ENCODE data around the gene COBL.

COBL gene

DNA sequence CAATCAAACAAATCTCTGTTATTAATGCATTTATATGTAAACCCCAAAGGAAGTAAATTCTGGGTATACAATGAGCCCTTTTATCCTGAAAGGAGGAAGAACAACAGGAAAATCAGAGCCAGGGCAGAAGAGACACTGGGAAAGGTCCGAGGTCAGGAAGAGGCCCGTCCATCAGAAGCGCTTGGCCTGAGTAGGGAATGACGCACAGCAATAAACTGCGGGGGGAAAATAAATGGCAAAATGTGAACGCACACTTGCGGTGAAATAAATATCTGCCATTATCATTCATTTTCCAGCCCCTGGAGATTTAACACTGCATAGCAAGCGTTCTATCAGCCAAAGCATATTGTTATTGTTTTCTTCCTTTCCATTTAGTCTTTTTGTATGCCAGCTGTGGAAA lies 243.4 kb downstream of the COBL start:
- DNase-seq (ENCODE audit: low read depth), result no peak

DNA sequence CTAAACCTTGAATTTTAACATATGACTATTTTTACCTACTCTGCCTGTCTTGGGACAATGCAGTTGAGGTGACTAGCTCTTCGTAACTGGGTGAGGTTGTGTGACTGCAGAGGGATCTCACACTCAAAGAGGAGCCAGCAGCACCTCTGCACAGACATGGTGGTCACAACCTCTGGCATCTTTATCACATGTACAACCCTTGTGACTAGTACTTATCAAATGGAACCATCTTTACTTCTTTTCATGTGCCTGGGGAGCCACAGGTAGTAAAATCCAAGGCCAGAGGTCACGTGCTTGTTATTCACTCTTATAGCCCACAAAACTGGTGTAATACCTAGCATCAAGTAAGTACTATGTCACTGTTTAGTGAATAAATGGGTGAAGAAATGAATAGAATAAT lies 244.3 kb downstream of the COBL start:
- DNase-seq (ENCODE audit: low read depth), result no peak

DNA sequence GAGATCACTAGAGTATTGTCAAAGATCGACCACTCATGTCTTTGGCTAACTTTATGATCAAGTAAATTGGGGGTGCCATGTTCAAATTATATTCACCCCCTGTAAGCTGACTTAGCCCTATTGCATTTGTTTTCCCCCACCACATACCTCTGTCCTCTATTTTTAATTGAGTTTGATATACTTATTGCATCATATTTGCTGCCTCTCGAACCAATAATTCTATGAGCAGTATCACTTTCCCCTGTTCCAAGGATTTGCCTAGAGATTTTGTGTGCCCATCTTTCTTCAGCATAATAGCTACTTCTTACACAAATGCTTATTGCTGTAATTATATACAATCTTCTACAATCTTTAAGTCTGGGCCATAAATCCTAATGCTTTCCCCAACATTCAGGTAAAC lies 245.2 kb downstream of the COBL start:
- DNase-seq (ENCODE audit: low read depth), result no peak

DNA sequence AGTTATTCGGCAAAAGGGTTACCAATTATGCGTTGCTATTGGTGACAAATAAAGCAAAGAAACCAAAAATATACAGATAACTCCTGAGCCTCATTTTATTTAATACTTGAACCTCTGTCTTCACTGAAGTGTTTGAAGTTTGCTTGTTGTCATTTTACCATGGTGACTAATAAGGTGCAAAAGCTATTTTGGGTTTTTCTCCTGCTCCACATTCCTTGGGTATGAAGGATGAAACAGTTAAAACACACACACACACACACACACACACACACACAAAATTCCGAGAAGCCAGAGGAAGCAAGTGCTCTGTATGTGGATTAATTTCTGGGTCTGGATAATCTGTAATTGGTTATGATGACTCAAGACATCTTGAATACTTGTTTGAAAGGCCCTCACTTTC lies 246.5 kb downstream of the COBL start:
- no peak for DNase-seq (ENCODE audit: low read depth)

DNA sequence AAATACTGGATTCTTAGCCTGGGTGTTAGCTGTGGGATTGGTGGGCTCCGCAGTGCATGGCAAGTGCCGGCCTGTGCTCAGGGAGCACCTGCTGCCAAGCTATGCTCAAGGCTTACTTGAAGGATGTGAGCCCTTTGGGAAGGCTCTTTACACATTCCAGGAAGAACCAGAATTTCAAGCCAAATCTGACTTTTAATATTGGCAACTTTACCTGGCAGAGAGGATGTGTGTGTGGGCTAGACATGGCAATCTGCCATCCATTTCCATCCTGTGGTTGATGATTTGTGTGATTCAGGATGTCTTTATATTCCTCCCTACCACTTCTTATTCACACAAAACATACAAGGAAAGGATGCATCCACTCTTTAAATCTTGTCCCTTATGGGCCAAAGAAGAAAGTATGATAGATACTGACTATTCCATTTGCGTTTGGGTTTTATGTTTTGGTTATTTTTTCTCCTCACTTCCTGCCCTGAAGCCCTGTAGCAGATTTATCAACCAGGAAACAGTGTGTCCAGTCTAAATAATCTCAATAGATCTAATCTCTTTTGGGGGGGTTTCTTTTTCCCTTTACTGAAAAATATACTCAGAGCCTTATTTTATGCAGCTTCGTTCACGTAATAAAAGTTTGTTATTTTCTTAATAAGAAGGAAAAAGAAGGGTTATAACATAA lies 247.1 kb downstream of the COBL start:
- no peak for DNase-seq (ENCODE audit: low read depth)

DNA sequence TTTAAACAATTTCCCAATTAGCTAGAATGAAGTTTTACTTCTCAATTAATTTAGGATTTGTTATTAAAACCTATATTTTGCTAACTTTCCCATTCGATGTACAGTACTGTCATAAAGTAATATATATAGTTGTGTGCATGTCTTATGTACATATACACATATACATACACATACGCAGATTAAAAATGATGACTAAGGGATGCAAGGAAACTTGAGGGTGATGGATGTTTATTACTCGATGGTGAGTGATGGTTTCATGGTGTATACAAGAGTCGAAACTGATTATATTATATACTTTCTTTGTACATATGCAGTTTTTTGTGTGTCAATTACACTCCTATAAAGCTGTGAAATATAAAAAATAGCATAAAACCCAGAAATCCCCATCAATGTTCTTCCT lies 248.2 kb downstream of the COBL start:
- no peak for DNase-seq (ENCODE audit: low read depth)

DNA sequence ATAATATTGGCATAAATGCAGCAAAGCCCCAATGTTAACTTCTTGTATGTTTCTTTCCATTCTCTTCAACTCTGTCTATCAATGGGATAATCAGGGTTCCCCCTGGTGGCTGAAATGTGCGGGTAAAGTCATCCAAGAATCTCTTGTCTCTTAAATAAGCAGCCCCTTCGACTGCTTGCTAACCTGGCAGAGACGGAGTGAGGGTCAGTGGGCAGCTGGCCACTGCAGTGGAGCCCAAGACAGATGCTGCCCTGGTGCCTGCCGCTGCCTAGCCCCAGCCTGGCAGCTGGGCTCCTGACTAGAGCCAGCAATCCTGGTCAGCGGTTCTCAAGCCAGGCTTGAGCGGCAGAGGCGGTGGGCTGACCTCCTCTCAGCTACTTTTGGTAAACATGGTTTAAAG lies 248.9 kb downstream of the COBL start:
- no peak for DNase-seq (ENCODE audit: low read depth)

DNA sequence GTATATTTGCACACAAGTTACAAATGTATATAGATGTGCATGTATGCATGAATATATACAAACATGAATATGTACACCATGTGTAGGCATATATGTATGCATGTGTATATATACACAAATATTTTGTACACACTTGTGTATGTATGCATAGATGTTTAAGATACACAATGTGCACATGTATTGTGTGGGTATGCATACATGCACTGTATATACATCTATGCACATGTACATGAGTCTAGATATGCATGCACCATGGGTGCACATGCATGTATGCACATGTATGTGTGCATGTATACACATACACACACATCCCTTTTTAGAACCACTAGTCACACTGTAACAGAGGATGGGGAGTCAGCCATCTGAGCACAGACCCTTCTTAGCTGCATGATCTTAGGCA lies 249.4 kb downstream of the COBL start:
- no peak for DNase-seq (ENCODE audit: low read depth)

DNA sequence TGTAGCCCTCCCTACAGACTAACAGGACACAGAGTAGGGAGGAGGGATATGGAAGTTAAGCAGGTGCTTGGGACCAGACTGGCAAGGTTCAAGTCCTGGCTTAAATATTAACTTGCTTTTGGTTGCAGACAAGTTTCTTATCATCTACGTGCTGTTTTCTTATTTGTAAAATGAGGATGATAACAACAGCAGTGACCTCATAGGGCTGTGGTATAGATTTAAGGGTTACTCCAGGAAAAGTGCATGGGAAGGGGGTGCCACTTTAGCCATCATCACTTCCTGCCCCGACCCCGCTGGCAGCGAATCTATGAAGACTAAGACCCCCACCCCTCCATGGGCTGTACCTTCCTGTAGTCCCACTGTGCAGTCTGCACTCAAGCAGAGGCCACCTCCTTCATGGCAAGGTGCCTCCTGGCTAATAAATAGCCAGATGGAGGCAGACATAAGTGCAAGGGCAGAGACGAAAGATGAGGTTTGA lies 250.2 kb downstream of the COBL start:
- DNase-seq (ENCODE audit: low read depth), result no peak

DNA sequence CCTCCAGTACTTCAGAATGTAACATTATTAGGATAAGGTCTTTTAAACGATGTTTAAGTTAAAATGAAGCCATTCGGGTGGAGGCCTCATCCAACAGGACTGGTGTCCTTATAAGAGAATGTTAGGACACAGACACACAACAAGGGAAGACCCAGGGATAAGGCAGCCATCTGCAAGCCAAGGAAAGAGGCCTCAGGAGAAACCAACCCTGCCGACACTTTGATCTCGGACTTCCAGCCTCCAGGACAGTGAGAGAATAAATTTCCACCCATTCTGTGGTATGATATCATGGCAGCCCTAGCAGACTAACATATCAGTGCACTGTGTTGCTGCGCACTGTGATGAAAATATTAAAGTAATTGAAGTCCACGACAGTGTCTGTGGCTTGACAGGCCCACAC lies 250.8 kb downstream of the COBL start:
- no peak for DNase-seq (ENCODE audit: low read depth)

DNA sequence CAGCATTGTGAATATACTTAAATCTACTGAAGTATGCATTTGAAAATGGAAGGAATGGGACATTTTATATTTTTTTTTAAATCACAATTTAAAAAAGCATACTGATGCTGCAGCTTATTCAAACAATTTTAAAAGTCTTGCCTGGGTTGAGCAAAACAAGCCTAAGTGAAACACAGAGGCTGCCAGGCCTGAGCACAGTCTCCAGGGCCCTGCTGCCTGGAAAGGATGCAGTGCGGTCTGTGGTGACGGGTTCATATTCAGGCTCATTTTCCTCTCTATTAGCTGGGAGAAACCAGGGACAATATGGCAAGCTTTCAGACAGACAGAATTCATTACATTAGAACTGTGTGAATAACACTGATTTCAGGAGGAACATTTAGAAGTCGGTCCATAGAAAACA lies 251.9 kb downstream of the COBL start:
- no peak for DNase-seq (ENCODE audit: low read depth)

DNA sequence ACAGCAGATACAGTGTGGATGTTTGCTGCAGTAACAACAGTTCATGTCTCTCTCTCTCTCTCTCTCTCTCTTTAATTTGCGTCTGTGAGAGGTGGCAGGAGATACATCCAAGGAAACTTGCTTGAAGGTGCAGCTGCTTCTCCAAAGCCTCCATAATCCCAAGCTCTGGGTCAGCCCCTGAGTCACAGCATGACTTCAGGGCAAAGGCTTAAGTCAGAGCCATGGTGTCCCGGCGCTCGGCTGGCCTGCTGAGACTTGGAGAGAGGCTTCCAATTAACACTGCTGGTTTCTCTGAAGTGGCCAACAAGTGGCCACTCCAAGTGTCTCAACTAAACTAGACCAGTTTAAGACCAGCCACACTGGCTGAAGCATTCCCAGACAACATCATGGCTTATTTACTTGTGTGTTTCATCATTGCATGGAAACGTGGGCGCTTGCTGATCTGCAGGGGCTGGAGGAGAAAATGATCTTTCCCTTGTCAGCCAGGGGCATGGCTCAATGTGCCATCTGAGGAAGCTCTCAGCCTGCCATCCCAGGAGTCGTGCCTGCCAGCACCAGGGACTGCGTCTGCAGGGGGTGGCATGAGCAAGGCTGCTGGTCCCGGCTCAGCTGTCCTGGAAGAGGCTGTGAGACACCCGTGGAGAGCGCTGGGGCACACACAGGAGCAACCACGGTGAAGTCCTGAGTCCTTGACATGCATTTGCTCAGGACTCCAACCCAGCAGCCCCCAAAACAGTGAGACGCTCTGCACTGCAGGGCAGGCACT lies 254.2 kb downstream of the COBL start:
- DNase-seq (ENCODE audit: low read depth), result no peak

DNA sequence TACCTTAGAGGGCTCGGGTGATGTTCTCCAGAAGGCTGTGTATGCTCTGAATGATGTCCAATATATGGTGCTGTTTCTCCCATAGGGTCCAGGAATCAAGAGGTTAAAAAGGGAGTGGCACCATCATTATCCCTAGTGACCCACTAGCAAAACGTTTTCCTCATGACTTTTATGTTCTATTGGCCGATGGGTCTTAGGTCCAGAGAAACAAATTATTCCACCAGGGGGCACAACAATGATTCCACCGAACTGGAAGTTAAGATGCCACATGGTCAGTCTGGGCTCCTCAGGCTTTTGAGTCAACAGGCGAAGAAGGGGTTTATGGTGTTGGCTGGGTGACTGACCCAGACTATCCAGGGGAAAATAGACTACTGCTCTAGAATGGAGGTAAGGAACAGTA lies 256.1 kb downstream of the COBL start:
- DNase-seq (ENCODE audit: low read depth), result no peak

DNA sequence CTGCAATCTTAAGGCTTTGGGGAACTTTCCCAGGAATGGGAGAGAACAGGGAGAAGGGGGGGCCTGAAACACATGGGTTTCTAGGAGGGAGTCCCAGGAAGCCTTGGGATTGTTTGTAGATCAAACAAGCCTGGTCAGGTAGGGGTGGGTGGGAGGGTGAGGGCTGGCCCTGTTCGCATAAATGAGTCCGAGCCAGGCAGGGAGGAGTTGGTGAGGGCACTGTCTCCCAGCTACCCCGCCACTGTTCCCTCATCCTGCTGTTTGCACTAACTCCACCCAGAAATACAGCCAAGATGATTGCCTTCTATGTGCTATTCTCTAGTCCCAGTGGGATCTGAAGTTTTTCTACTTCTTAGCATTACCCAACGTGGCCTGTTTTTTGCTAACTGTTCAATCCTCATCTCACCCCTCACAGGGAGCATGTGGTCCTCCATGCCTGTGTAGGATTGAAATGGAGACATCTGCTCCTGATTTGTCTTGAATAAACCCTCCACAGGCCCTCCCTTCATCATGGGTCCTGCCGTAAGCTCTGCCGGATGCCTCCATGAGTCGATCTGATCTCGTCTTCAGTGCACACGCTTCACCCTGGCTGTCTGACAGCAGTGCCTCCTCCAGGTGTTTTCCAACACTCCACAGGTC lies 257.0 kb downstream of the COBL start:
- DNase-seq (ENCODE audit: low read depth), result no peak

DNA sequence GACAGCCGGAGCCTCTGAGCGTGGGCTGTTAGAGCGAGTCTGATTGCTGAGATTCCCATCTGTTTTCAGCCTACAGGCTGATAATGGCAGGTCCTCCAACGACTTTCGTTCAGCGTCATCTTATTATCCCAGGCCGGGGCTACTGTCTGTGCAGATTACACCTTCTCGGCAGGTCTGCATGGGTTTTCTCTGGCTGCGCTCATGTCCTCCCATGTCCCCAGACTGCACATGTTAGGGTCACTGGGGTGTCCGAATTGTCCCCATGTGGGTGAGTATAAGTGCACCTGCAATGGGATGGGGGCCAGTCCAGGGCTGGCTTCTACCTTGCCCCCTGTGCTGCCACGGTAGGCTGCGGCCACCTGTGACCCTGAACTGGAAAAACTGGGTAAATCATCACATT lies 257.8 kb downstream of the COBL start:
- no peak for DNase-seq (ENCODE audit: low read depth)

DNA sequence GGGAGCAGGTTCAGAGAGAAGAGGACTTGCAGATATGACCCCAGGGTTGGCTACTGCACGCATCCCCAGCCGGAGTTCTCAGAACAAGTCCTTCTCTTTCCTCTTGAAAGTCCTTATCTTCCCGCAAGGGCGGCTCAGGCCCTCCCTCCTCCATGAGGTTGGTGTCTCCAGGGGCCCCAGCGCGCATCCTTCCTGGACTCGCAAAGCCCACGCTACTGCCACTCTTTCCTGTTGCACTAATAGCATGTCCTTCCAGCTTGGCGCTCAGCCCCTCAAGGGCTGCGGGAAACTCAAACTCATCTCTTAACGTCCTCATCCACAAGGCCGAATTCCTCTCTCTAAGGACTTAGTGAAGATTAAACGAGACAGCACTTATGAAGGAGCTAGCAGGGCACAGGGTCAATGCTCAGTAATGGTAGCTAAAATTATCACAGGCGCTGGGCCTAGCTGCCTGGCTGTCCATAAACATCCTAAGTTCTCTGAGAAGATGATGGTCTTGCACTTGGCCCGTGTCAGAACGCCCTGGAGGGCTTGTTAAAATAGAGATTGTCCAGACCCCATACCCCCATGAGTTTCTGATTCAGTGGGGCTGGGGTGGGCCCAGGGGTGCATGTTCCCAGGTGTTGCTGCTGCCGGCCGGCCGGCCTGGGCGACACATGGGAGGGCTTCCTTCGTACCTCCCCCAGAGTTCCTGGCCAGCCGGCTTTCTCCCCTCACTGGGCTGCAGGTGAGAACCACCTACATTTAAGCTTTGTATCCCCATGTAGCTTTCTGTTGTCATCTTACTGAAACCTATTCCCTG lies 261.4 kb downstream of the COBL start:
- DNase-seq (ENCODE audit: low read depth), result peak; percentile 33

DNA sequence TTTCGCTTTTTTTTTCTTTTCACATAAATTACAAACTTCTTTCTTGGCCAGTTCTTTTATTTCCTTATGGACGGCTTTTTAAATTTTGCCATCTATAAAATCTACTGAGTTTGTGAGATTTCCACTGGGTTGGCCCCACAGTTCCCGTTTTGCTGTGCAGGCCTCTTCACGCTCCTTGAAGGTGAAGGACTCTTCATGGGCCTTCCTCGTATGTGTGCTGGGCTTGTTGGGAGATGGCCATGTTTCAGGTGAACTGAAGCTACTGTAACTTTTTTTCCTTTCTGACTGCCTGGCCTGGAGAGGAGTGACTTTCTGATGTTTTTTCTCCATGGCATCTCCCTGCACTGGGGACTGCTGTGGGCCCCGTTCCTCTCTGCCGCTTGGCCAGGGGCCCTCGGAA lies 262.4 kb downstream of the COBL start:
- DNase-seq (ENCODE audit: low read depth), result no peak

DNA sequence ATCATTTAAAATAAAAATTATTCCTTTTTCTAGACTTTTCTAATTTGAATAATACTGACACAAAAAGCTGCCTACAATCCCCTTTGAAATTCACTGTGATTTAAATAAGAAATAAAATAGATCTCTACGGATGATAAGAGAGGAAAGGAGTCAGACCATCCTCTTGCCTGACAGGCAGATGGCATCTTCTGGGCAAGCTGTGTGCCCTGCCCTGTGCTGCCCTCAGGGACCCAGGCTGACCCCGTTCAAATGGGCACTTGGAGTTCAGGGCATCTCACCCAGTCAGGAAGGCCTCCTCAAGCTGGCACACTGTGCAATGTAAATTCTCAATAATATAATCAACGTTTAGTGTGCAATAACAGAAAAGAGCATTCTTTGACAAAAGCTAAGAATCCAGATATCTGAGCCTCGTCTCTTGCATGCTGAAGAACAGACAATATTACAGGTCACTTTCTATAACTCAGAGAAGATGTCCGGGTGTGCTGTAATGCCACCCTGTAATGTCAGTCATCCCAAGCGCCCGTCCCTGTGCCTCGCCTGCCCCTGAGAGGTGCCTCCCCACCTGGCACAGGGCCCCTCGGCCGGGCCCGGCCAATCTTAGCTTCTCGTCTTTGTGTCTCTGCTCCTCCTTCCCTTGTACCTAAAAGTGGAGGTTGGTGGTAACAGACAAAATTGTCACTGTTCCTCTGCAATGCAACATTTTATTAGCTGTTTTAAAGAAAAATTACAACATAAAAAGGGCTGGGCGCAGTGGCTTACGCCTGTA lies 263.3 kb downstream of the COBL start:
- no peak for DNase-seq (ENCODE audit: low read depth)

DNA sequence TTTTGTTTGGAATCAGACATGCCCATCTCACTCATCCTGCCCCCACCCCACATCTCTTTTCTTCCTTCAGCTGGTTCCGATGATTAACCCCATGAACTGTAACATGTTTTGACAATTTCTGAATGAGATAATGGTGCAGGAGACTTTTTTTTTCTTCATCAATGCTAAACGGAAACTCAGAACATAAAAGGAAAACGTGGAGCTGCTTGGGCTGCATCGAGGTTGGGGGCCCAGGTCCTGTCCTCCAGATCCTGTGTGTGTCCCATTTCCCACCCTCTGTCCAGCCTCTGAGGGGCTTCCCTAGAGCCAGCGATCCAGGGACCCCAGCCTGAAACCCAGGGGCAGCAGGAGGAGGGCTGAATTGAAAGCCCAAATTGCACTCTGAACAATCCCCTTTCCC lies 270.1 kb downstream of the COBL start:
- DNase-seq (ENCODE audit: low read depth), result no peak

DNA sequence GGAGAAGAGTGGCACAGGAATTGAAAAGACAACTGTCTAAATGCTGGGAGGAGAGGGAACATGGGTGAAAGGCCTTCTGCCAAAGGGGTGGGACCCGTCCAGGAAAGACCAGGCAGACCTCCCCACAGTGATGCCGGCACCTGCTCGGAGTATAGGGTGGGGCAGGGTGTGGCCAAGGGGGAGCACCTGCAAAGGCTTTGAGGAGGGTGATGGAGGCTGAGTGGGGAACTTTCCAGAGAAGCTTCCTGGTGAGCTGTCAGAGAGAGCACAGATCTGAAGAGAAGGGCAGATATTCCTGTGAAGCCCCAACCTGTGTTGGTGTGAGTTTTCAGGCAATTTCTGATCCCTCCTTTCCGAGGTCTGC lies 270.5 kb downstream of the COBL start:
- DNase-seq (ENCODE audit: low read depth), result no peak

DNA sequence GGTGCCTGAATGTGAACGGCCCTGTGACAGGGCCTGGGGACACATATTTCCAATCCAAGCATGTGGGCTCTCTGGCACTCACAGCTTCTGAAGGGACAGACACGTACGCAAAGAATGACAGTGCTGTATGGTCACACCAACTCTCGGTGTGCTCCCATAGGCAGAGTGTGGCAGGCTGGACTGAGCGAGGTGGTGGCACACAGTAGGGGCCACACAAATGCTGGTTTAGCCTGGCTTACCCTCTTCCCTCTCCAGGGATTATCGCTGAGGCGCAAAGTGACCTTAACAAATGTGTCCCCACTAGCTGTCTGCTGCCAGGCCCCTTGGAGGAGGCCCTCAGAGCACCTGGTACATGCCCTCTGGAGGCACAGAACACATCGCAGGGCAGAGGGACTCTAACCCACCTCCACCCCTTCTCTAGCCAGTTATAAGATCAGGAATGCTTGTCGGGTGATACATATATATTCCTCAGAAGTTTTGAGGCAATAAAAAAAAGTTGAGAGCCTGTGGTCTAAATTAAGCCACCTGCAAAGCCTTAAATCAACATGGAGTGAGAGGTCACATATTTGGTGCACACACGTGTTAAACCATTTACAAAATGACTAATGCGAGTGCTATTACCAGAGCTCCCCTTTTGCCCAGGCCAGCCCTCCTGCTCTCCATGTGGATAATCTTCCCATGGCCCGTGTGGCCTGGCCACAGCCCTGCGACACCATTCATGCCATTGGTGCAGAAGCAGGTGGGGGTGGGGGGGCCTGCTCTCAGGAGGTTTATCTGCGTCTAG lies 271.1 kb downstream of the COBL start:
- no peak for DNase-seq (ENCODE audit: low read depth)

All from CMK (cell line).